ENCODE results near the gene CEP70.
"Not testable (repeated sequence)": the region's sequence is repeated elsewhere in the genome, so short reads cannot be mapped to it uniquely, and the experiment has no call there.

The CEP70 gene

GRCh38 chr3:138468451-138468850 lies 125.6 kb downstream of the CEP70 start:
- DNase-seq, result no peak

GRCh38 chr3:138467931-138468330 lies 126.1 kb downstream of the CEP70 start:
- no peak for DNase-seq

DNA sequence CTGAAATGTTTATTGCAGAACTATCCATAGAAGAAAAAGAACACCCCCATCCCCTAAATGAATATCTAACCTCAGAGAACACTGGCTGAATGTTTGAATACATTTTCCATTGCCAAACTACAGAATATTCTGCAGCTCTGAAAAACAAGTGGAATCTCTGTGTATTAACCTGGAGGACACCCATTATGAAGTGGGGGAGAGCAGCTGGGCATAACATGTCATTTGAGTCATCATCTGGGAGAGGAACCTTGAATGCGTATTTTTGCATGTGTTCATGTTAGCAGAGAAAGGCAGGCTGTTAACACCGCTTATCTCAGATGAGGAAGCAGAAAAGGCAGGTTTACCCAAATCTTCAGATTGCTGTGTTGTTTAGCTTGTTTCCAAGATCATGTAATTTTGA lies 128.1 kb downstream of the CEP70 start:
- DNase-seq, result no peak

- no peak for DNase-seq
Observed at GRCh38 chr3:138465451-138465850, 128.6 kb downstream of the CEP70 start.

DNA sequence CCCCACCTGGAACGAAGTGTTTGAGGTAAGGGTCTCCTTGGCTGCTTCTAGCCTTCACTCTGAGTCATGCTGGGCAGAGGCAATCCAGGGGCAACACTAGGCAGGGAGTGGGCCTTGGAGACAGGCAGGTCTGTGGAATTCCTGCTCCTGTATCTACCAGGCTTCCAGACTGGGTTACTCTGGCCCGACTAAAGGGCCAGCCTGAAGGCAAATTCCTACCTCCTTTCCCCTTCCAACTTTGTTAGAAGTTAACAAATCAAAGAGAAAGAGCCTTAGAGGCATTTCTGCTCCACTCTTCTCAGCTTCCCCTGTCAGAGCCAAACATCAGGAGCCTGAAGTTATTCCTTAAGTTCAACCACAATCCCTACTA lies 129.6 kb downstream of the CEP70 start:
- DNase-seq, result no peak

GRCh38 chr3:138463724-138464490 lies 130.2 kb downstream of the CEP70 start:
- no peak for DNase-seq

DNA sequence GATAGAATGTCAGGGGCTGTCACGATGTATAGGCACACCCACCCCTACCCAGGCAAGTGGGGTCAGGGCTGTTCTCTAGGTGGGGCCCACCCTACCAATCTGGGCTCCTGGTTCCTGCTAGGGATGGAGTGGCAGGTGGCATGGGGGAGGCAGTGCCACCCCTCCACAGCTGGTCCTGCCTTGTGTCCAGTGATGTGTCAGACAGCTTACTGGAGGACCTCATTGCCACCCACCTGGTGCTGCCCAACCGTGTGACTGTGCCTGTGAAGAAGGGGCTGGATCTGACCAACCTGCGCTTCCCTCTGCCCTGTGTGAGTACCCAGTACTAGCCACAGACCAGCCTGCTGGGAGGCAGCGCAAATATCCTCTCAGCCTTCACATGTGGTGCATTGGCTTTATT lies 132.2 kb downstream of the CEP70 start:
- DNase-seq, result no peak

DNA sequence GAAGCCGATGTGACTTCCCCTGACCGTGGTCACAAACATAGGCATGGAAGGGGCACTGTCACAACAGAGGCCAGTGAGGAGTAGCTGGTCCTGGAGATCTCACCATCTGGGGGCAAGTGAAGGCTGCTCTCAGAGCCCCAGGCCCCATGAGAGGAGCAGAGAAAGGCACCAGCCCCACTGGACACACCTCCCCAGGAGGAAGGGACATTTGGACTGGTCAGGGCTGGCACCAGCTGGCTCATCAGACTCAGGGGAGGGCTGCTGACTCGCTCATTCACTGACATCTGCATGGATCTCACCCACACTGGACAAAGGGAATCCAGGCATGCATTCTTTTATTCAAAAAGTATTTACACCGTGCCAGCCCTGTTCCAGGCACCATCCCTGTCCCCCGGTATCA lies 132.8 kb downstream of the CEP70 start:
- DNase-seq, result no peak

- no peak for DNase-seq
Observed at GRCh38 chr3:138460536-138461205, 133.4 kb downstream of the CEP70 start.

DNA sequence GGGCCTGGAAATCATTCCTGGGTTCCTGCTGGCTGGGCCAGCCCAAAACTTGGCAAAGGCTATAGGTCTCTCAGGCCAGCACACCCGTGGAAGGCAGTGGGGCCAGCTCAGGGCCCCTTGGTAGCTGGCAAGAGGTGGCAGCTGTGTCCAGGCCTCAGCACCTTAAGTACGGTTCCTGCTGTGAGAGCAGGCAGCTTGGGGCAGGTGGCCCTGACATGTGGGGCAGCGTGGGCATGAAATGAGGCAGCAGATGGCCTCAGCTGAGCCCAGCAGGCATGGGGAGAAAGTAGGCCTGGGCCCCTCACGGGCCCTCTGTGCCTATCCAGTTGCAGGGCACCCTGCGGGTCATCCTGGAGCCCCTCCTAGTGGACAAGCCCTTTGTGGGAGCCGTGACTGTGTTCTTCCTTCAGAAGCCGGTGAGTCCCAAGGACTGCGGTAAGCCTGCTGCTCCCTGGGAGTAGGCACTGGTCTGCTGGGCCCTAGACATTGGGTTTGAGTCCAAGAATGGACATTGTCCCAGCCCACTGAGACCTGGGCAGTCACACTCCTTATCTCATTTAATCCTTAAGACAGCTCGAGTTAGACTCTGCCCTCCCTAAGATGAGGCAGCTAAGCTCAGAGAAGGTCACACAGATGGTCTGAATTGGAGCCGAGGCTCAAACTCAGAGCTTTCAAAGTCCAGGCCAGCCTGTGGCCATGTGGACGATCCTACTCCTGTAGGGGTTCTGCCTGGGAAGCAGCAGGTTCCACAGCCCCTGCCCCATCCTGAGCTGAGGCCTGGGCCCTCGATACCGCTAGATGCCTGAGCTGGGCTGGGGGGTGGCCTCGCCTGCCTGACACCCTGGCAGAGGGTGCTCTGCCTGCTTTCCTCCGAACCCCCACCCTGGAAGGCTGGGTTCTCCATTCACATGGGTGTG lies 134.2 kb downstream of the CEP70 start:
- DNase-seq, result no peak

- DNase-seq, result no peak
Observed at GRCh38 chr3:138458774-138459499, 135.1 kb downstream of the CEP70 start.

DNA sequence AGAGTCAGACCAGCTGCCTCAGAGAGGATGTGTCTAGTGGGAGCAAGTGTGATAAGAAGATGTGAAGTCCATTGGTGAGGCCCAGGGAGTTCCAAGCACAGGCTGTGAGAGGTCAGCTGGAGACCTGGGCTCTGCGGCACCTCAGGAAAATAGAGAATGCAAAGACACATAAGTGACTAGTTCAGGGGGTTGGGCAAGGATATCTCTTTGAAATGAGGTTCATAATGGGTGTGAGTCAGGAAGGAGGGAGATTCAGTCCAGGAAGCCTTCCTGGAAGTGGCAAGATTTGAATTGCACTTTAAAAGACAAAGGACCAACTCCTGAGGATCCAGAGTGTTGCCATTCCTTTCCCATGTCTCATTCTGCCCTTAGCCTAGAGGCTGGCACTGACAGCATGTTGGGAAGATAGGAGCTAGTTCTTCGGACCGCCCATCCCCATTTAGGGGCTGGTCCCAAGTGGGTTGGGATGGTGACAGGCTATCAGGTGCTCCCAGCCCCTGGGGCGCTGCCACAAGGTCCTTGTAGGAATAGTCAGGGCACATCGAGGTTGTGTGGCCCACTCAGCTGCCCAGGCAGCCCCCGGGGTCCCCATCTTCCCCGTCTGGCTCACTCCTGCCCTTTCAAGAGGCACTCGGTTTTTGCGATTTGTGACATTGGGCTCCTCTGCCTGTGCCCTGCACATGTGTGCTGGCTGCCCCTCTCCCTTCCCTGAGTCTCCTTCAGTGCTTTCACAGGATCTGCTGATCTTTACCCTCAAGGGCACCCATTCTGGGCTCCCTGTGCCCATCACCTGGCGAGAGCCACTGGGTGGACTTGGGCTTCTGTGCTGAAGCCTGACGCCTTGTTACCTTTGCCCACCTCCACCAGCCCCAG lies 136.0 kb downstream of the CEP70 start:
- DNase-seq, result no peak

DNA sequence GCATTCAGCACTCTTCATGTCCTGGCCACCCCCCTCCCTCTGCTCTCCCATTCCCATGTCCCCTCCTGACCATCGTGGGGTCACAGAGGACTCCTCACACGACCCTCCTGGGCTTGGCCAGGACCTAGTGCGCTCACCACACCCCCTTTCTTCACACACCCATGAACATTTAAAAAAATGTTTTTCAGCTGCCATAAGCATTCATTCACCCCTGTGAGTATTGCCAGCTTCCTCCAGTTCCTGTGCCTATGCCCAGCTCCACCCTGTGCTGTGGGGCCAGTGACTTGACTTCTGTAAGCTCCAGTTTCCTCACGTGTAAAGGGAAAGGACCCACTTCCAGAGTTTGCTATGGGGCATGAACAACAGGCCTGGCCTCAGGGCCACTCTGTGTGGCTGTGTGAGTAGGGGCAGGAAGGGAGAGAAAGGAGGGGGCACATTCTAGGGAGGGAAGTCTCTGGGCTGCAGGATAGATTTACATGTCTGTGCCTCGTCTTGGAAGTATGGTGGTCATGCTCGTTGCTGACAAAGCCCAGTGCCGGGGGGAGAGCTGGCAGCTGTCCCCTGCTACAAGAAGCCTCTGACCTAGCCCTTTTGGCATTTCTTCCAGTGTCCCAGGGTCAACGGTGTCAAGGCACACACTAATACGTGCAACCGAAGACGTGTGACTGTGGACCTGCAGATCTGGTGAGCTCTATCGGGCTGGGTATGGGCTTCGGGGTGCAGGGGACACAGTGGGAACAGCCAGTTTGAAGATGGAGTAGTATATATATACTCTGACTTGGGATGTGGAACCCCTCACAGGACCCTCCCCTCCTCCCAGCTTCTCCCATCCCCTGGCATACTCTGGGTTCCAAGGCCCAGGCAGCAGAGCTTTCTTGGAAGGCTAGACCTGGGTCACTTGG lies 136.8 kb downstream of the CEP70 start:
- no peak for DNase-seq

DNA sequence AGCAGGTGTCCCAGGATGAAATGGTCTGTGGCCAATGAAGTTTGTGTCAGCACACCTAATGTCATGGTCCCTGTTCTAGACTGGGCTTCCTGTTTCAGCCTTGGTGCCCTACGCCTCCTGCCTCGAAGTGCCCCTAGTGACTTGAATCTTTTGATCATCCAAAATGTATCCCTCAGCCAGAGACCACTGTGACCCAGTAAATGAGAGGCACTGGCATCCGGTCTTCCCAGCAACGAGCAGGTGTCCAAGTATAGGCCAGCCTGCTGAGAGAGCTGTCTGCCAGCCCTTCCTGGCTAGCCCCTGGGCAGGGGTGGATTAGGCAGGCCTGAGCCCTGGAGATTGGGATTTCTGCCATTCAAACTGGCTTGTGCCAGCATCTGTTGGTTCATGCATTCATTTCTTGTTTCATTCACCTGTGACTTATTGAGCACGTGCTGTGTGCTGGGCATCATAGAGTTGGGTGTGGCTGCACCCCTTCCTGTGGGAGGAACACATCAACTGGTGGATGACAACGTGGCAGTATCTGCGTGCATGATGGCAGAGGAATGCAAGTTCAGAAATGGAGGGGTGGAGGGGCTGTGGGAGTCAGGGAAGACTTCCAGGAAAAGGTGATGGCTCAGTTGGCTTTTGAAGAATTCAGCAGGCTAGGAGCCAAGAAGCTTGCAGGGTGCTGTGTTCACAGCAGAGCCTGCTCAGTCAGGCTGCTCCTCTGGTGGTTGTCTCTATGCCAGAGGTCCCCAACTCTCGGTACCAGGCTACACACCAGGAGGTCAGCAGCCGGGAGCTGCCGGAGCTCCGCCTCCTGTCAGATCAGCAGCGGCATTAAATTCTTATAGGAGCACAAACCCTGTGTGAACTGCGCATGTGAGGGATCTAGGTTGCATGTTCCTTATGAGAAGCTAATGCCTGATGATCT lies 138.0 kb downstream of the CEP70 start:
- no peak for DNase-seq

DNA sequence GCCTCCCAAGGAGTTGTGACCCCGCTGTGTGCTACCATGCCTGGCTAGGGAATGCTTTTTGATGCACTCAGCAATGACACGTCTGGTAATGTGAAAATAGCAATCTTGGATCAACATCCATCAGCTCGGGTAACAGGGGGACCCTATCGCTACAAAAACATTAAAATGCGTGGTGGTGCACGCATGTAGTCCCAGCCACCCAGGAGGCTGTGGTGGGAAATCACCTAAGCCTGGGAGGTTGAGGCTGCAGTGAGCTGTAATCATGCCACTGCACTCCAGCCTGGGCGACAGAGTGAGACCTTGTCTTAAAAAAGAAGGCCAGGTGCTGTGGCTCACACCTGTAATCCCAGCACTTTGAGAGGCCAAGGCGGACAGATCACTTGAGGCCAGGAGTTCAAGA lies 140.1 kb downstream of the CEP70 start:
- DNase-seq, result not testable (repeated sequence)

- DNase-seq, result no peak
Observed at GRCh38 chr3:138452436-138452835, 141.6 kb downstream of the CEP70 start.

DNA sequence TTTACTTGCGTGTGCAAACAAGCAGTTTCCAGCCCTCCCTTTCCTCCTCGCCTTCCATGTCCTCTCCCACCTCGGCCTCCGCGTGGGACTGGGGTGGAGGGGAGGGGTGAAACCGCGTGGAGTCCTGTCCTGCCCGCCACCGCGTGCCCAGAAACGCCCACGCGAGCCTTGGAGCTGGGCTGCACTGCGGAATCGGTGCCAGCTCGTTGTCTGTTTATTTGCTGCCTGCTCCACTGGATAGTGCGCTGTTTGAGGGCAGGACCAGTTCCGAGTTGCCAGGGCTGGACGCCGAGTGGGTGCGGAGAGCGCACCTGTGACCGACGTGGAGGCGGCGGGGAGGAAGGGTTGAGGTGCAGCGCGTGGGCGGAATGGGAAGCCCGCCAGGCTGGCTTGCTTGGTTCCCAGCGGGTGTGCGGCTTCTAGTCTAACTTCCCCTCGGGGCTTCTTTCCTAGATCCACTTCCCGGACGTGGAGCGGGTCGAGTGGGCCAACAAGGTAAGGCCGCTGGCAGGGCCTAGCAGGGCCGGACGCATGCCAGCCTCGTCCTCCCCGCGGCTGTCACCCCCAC lies 142.4 kb downstream of the CEP70 start:
- DNase-seq, result no peak

- no peak for DNase-seq
Observed at GRCh38 chr3:138450704-138451424, 143.2 kb downstream of the CEP70 start.

GRCh38 chr3:138450181-138450580 lies 143.9 kb downstream of the CEP70 start:
- no peak for DNase-seq
